ENCODE data around the gene HGF.

Gene HGF

GRCh38 chr7:81719865-81720264, 50.0 kb downstream of the HGF start:
- DNase-seq (ENCODE audit: low read depth), result no peak

DNA sequence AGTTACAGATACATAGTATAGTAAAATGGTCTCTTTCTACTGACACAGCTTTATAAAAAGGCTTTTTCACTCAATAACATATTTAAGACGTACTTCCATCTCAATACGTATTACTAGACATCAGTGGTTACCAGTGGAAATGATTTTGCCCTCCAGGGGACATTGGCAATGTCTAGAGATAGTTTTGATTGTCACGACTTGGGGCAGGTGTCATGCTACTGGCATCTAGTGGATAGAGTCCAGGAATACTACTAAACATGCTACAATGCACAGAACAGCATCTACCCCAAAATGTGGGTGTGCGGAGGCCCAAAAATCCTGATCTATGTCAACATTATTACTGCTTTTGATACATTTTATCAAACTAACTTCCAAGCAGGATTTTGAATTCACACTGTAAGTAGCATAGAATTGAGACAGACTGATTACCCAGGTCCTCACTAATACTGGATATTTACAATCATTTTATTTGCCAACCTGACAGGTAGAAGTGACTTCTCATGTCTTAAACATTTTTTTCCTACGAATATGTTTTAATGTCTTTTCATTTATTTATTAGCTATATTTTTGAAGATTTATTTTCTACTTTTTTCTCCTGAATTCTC, 53.8 kb downstream of the HGF start:
- no peak for DNase-seq (ENCODE audit: low read depth)

- no peak for DNase-seq (ENCODE audit: low read depth)
These were observed 55.5 kb downstream of the HGF start for GRCh38 chr7:81714306-81714705.

GRCh38 chr7:81710751-81711150, 59.1 kb downstream of the HGF start:
- no peak for DNase-seq (ENCODE audit: low read depth)

- no peak for DNase-seq (ENCODE audit: low read depth)
These were observed 60.0 kb downstream of the HGF start for GRCh38 chr7:81709836-81710235.

- no peak for DNase-seq (ENCODE audit: low read depth)
These were observed 61.9 kb downstream of the HGF start for GRCh38 chr7:81707966-81708365.

- no peak for DNase-seq (ENCODE audit: low read depth)
These were observed 62.7 kb downstream of the HGF start for GRCh38 chr7:81707196-81707595.

- DNase-seq (ENCODE audit: low read depth), result no peak
These were observed 64.6 kb downstream of the HGF start for GRCh38 chr7:81705206-81705605.

DNA sequence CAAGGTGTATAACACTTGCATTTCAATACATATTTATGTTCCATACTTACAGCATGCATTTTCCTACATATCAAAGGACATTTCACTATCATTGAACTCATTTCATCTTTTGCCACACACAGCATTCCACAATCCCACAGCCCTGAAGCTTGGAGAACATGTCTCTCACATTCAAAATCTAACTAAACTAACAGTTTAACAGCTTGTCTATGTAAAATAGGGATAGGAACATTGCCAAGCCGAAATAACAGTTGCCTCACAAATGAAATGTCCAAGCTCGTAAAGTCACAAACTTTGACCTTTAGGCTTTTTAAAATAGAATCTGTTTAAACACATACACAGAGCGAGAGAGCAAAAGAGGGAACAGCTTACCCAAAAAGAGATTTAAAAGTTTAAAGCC, 65.3 kb downstream of the HGF start:
- no peak for DNase-seq (ENCODE audit: low read depth)

DNA sequence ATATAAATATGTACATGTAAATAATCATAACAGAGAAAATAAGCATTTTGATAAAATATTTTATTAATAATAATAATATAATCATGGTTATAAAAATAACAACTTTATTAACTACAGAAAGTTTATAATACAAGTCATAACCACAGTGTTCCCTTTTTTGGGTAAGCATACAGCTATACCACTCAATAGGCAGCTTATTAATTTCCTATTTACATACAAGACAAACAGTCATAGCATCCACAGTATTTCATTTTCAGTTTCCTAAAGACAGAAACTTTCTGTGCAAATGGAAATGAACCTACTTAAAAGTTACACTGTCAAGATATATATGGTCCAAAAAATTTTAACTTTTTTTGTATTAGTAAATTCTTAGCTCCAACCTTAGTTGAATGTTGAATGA, 70.9 kb downstream of the HGF start:
- DNase-seq (ENCODE audit: low read depth), result no peak

DNA sequence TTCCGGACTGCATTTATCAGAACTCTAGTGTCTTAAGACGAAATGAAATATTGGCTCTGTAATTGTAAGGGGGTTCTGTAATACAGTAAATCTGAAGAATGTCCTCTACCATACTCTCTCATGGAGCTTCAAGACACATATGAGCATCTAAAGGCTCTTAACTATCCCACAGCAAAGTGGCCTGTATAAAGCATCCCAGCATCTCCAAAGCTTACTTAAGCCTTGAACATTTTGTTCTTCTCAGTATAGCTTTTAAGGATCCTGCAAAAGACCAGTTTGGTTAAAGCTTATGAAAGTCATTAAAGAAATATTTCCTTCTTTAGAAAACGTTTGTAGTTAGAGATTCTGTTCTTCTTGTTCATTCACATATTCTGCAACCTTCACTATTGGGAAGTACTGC, 75.1 kb downstream of the HGF start:
- DNase-seq (ENCODE audit: low read depth), result no peak

GRCh38 chr7:81693894-81694293, 76.0 kb downstream of the HGF start:
- no peak for DNase-seq (ENCODE audit: low read depth)

GRCh38 chr7:81693080-81693479, 76.8 kb downstream of the HGF start:
- no peak for DNase-seq (ENCODE audit: low read depth)

GRCh38 chr7:81692146-81692905, 77.5 kb downstream of the HGF start:
- DNase-seq (ENCODE audit: low read depth), result peak; percentile 67

DNA sequence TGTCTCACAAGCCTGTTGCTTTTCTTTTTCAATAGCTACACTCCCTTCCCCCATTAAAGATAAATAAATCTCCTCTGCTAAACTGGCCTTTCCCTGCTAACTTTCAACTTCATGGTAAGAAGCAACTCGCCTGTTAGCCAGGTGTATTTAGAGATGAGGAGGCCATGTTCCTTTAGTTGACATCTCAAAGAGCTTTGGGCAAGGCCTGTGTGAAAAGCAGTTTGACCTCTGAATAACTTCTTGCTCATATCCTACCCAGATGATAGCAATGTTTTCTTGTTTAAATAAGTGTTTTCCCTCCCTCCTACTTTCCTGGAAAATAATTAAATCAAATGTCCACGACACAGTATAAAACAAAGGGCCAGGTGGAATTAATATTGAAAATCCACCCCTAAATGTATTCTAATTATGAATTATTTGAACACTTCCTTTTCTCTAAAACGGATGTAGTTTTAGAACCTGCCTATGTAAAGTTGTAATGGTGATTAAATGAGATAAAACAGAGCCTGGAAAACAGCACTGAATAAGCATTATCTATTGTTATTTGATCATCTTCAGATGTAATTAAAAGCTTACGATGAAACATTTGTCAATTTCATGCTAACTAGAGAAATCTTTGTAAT, 78.5 kb downstream of the HGF start:
- no peak for DNase-seq (ENCODE audit: low read depth)

- no peak for DNase-seq (ENCODE audit: low read depth)
These were observed 79.2 kb downstream of the HGF start for GRCh38 chr7:81690688-81691087.

- no peak for DNase-seq (ENCODE audit: low read depth)
These were observed 79.6 kb downstream of the HGF start for GRCh38 chr7:81690251-81690650.

GRCh38 chr7:81688622-81689411, 81.0 kb downstream of the HGF start:
- DNase-seq (ENCODE audit: low read depth), result no peak

DNA sequence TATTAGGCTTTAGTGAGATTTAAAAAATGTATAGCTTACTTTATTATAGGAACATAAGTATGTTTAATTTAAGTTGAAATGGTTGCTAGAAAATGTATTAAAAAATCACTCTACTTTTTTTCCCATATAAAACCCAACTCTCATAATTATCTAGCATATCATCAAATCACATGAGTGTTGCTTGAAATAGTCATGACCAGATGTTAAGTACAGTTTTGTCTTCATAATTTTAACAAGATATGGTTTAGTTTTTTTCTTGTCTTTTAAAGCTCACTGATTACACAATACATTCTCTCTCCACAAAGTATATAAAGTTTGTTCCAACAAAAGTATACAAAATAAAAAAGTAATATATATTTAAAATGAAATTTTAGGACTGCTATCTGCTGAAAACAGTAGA, 82.8 kb downstream of the HGF start:
- no peak for DNase-seq (ENCODE audit: low read depth)

GRCh38 chr7:81685270-81685868, 84.5 kb downstream of the HGF start:
- no peak for DNase-seq (ENCODE audit: low read depth)

GRCh38 chr7:81684514-81685269, 85.2 kb downstream of the HGF start:
- DNase-seq (ENCODE audit: low read depth), result peak; percentile 100

DNA sequence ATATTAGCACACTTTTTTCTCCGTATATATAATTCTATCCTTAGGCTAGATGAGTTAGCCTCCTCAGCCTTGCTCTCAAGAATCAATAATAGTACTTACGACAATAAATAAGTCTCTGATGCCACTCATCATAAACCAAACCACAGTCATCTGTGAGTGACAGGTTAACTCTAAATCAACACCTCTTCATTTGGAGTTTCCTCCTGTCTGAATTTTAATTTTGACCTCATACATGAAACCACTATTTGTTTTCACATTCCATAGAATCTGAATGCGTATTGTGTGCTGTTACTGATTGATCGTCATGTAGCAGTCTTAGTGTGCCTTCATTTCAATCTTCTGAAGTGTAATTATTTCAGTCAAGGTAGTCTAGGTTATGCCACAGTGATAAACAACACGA, 85.8 kb downstream of the HGF start:
- DNase-seq (ENCODE audit: low read depth), result no peak
